SK-N-SH (cell line): Measurements from ENCODE around the gene ME1.

Experiments
- EP300 ChIP-seq, 2 experiments: IDR thresholded peaks; 2 replicates each; pipeline versions ENCODE4 v1.4.0 to v1.6.1; 2012; ENCODE audit warnings: borderline replicate concordance in 1 of 2, low read depth in 1 of 2, low read length in 1 of 2
- JUND ChIP-seq: IDR thresholded peaks from 2 replicates; pipeline ENCODE4 v1.4.0; 2012
- TAF1 ChIP-seq: IDR thresholded peaks from 2 replicates; pipeline ENCODE4 v1.6.1; 2012; ENCODE audit warnings: low read depth, mild to moderate bottlenecking, low read length, moderate library complexity, borderline replicate concordance
- TEAD4 ChIP-seq: IDR thresholded peaks from 2 replicates; pipeline ENCODE4 v1.4.0; 2012; ENCODE audit warnings: mild to moderate bottlenecking, borderline replicate concordance; ENCODE audit not compliant: insufficient read depth
- TF ChIP-seq, protein P1 (sequence below): fragments of 200-600 bp; sonication (generic); IDR thresholded peaks from 2 replicates; pipeline ENCODE4 v1.6.1; 2017; ENCODE audit warnings: antibody characterized with exemption, mild to moderate bottlenecking, moderate library complexity
- TF ChIP-seq, protein P2 (sequence below): IDR thresholded peaks from 2 replicates; pipeline ENCODE4 v1.4.0; 2012; ENCODE audit warnings: low read depth, borderline replicate concordance

DNA sequence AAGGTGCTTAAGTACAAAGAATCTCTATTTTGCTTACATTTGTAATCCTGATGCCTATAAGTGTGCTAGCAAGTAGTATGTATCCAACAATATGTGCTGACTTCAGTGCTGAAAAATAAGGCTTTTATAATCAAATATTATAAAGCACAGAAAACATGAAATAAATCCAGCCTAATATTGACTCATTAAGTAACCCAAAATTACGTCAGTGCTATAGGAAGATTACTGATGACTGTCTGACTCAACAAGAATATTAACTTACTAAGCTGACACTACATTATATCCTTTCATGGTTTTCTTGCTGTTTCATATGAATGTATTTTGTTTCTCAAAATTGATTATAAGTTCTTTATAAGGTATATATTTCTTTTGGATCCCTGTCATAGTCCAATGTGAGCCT is 76.1 kb downstream of the ME1 start:
- TF ChIP-seq EP300 (IDR thresholded peaks at IDR 0.05; ENCODE audit: borderline replicate concordance in 1 of 2, low read depth in 1 of 2, low read length in 1 of 2) (no peak), TEAD4 (no peak), JUND (no peak), TAF1 (no peak)
- TF ChIP-seq, protein P1, sequence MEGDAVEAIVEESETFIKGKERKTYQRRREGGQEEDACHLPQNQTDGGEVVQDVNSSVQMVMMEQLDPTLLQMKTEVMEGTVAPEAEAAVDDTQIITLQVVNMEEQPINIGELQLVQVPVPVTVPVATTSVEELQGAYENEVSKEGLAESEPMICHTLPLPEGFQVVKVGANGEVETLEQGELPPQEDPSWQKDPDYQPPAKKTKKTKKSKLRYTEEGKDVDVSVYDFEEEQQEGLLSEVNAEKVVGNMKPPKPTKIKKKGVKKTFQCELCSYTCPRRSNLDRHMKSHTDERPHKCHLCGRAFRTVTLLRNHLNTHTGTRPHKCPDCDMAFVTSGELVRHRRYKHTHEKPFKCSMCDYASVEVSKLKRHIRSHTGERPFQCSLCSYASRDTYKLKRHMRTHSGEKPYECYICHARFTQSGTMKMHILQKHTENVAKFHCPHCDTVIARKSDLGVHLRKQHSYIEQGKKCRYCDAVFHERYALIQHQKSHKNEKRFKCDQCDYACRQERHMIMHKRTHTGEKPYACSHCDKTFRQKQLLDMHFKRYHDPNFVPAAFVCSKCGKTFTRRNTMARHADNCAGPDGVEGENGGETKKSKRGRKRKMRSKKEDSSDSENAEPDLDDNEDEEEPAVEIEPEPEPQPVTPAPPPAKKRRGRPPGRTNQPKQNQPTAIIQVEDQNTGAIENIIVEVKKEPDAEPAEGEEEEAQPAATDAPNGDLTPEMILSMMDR = no peak
- TF ChIP-seq, protein P2, sequence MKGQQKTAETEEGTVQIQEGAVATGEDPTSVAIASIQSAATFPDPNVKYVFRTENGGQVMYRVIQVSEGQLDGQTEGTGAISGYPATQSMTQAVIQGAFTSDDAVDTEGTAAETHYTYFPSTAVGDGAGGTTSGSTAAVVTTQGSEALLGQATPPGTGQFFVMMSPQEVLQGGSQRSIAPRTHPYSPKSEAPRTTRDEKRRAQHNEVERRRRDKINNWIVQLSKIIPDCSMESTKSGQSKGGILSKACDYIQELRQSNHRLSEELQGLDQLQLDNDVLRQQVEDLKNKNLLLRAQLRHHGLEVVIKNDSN = no peak
